Measurements from ENCODE around the gene TOB2.

DNA sequence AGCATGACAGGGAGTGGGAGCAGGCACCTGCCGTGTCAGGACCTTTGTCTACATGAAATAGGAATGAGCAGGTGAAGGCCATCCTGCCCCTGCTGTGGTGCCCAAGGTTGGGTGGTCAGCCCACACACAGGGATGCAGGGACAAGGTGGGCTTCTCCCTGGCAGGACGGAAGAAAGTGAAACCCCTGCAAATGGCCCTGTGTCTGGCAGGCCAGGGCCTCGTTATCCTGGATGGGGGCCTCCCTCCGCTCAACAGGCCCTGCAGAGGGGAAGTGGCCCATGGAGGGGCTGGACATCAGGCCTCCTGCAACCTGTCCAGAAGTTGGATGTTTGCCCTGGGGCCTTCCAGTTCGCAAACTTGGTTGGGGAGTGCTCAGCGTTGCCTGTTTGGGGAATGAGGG lies 14.9 kb downstream of the TOB2 start:
- TF ChIP-seq, protein P1, sequence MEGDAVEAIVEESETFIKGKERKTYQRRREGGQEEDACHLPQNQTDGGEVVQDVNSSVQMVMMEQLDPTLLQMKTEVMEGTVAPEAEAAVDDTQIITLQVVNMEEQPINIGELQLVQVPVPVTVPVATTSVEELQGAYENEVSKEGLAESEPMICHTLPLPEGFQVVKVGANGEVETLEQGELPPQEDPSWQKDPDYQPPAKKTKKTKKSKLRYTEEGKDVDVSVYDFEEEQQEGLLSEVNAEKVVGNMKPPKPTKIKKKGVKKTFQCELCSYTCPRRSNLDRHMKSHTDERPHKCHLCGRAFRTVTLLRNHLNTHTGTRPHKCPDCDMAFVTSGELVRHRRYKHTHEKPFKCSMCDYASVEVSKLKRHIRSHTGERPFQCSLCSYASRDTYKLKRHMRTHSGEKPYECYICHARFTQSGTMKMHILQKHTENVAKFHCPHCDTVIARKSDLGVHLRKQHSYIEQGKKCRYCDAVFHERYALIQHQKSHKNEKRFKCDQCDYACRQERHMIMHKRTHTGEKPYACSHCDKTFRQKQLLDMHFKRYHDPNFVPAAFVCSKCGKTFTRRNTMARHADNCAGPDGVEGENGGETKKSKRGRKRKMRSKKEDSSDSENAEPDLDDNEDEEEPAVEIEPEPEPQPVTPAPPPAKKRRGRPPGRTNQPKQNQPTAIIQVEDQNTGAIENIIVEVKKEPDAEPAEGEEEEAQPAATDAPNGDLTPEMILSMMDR (IDR thresholded peaks at IDR 0.05), result no peak
- TF ChIP-seq POLR2A (IDR thresholded peaks at IDR 0.05), result no peak
